IMR-90 (cell line): ENCODE results near the gene SRC. TPM values are rescaled to one million over a fixed set of nuclear protein-coding genes. Genes with fewer than 3 reads are reported as not detected.

Experiments used
- ATAC-seq: fragments of 200-7000 bp; cut with Tn5 transposase; 2 replicates; pipeline ENCODE4 v1.9.1; 2020; ENCODE audit warnings: low read depth, mild to moderate bottlenecking, moderate library complexity
- BruUV-seq: library from RNA; stranded (reverse); fragments of 400-500 nt; replicated peaks from 2 replicates; lab custom pipeline; 2021; lab: Mats Ljungman, UMichigan
- CTCF ChIA-PET: fragments of 300-600 bp; formaldehyde crosslinking; extraction: SDS; loops from one replicate; lab custom pipeline; 2021; ENCODE audit warnings: antibody characterized with exemption; lab: Yijun Ruan, JAX
- POLR2A ChIA-PET: fragments of 300-600 bp; sonication (Branson Sonifier 250); formaldehyde crosslinking; loops from one replicate; lab custom pipeline; 2022; ENCODE audit warnings: antibody characterized with exemption; ENCODE audit not compliant: unreplicated experiment; lab: Charles Lee
- DNase-seq: peaks from one replicate; pipeline ENCODE4 v3.0.0; 2013
- H2AFZ ChIP-seq: replicated peaks from 2 replicates; pipeline ENCODE3; 2013; ENCODE audit warnings: low read length, mild to moderate bottlenecking; ENCODE audit not compliant: poor library complexity
- H2AK5ac ChIP-seq: 2 replicates; pipeline ENCODE4 v1.6.1; 2013; ENCODE audit warnings: low read depth, low read length, inconsistent platforms
- H2AK9ac ChIP-seq: replicated peaks from 2 replicates; pipeline ENCODE3; 2013; ENCODE audit warnings: mild to moderate bottlenecking, low read depth, low read length, moderate library complexity; ENCODE audit not compliant: poor library complexity
- H2BK120ac ChIP-seq: 2 replicates; pipeline ENCODE4 v1.6.1; 2013; ENCODE audit warnings: low read depth, low read length, inconsistent platforms
- H2BK15ac ChIP-seq: 3 replicates; pipeline ENCODE4 v1.6.1; 2013; ENCODE audit warnings: low read depth, low read length, inconsistent platforms
- H2BK20ac ChIP-seq: 2 replicates; pipeline ENCODE4 v1.6.1; 2013; ENCODE audit warnings: low read depth, mild to moderate bottlenecking, inconsistent platforms, low read length, moderate library complexity
- H2BK5ac ChIP-seq: 2 replicates; pipeline ENCODE4 v1.6.1; 2013; ENCODE audit warnings: mild to moderate bottlenecking, low read depth, low read length, inconsistent platforms; ENCODE audit not compliant: poor library complexity, severe bottlenecking
- H3K14ac ChIP-seq: replicated peaks from 2 replicates; pipeline ENCODE4 v1.6.1; 2013; ENCODE audit warnings: low read depth, low read length, inconsistent platforms
- H3K18ac ChIP-seq: 2 replicates; pipeline ENCODE4 v1.6.1; 2013; ENCODE audit warnings: low read depth, low read length, control low read depth
- H3K23ac ChIP-seq: 2 replicates; pipeline ENCODE4 v1.6.1; 2013; ENCODE audit warnings: low read depth, low read length, inconsistent platforms
- H3K27ac ChIP-seq: 2 replicates; pipeline ENCODE4 v1.5.1; 2013; ENCODE audit warnings: mild to moderate bottlenecking, control low read depth, low read length; ENCODE audit not compliant: insufficient read depth
- H3K27me3 ChIP-seq: 2 replicates; pipeline ENCODE4 v1.6.1; 2013; ENCODE audit warnings: low read length; ENCODE audit not compliant: control insufficient read depth, insufficient read depth
- H3K36me3 ChIP-seq: 2 replicates; pipeline ENCODE4 v1.6.1; 2013; ENCODE audit warnings: low read length, mixed read lengths; ENCODE audit not compliant: control insufficient read depth, insufficient read depth
- H3K4ac ChIP-seq: 2 replicates; pipeline ENCODE4 v1.6.1; 2013; ENCODE audit warnings: low read depth, low read length, inconsistent platforms
- H3K4me1 ChIP-seq: 2 replicates; pipeline ENCODE4 v1.6.1; 2013; ENCODE audit warnings: low read length, mixed read lengths; ENCODE audit not compliant: control insufficient read depth, insufficient read depth
- H3K4me2 ChIP-seq: 2 replicates; pipeline ENCODE4 v1.6.1; 2013; ENCODE audit warnings: low read depth, mild to moderate bottlenecking, control low read depth, low read length, moderate library complexity
- H3K4me3 ChIP-seq: 2 replicates; pipeline ENCODE4 v1.5.1; 2013; ENCODE audit warnings: low read depth, mild to moderate bottlenecking, control low read depth, low read length, moderate library complexity; ENCODE audit not compliant: insufficient read depth
- H3K56ac ChIP-seq: 2 replicates; pipeline ENCODE4 v1.6.1; 2013; ENCODE audit warnings: low read length, inconsistent platforms; ENCODE audit not compliant: insufficient read depth; ENCODE audit errors: extremely low read depth
- H3K79me1 ChIP-seq, 2 experiments: 2 replicates each; pipeline ENCODE4 v1.6.1; 2013; ENCODE audit warnings: low read length in 2 of 2, inconsistent platforms in 1 of 2, low read depth in 1 of 2
- H3K9ac ChIP-seq: 2 replicates; pipeline ENCODE4 v1.6.1; 2013; ENCODE audit warnings: low read depth, low read length, control low read depth
- H3K9me1 ChIP-seq: 2 replicates; pipeline ENCODE4 v1.6.1; 2013; ENCODE audit warnings: low read length, inconsistent platforms; ENCODE audit not compliant: insufficient read depth
- H3K9me3 ChIP-seq: 2 replicates; pipeline ENCODE4 v1.6.1; 2013; ENCODE audit warnings: low read length; ENCODE audit not compliant: control insufficient read depth, insufficient read depth
- H4K20me1 ChIP-seq: 2 replicates; pipeline ENCODE4 v1.6.1; 2013; ENCODE audit warnings: low read length, inconsistent platforms; ENCODE audit not compliant: insufficient read depth
- H4K5ac ChIP-seq: 2 replicates; pipeline ENCODE4 v1.6.1; 2013; ENCODE audit warnings: mild to moderate bottlenecking, low read depth, low read length, control low read depth
- H4K8ac ChIP-seq, 2 experiments: 2 replicates each; pipeline ENCODE4 v1.6.1; 2013; ENCODE audit warnings: low read depth in 2 of 2, low read length in 2 of 2, control low read depth in 1 of 2, inconsistent platforms in 1 of 2
- H4K91ac ChIP-seq: 2 replicates; pipeline ENCODE4 v1.6.1; 2013; ENCODE audit warnings: low read depth, low read length, inconsistent platforms; ENCODE audit not compliant: insufficient read depth
- BHLHE40 ChIP-seq: fragments of 150-350 bp; IDR thresholded peaks from 2 replicates; pipeline ENCODE4 v1.6.1; 2016; ENCODE audit warnings: mild to moderate bottlenecking, low read depth, low read length
- CEBPB ChIP-seq: IDR thresholded peaks from 2 replicates; pipeline ENCODE4 v1.6.1; 2012; ENCODE audit warnings: low read depth, low read length, improper control_type of control experiment
- CHD1 ChIP-seq: IDR thresholded peaks from 2 replicates; pipeline ENCODE4 v1.6.1; 2012; ENCODE audit warnings: low read depth, low read length, improper control_type of control experiment
- FOS ChIP-seq: fragments of 150-350 bp; IDR thresholded peaks from 2 replicates; pipeline ENCODE4 v1.6.1; 2016; ENCODE audit warnings: low read depth, low read length
- MAFK ChIP-seq: IDR thresholded peaks from 2 replicates; pipeline ENCODE4 v1.6.1; 2012; ENCODE audit warnings: low read depth, low read length, improper control_type of control experiment
- MAZ ChIP-seq: IDR thresholded peaks from 2 replicates; pipeline ENCODE4 v1.6.1; 2012; ENCODE audit warnings: low read depth, mild to moderate bottlenecking, low read length, improper control_type of control experiment, moderate library complexity, borderline replicate concordance
- MXI1 ChIP-seq: IDR thresholded peaks from 2 replicates; pipeline ENCODE4 v1.6.1; 2012; ENCODE audit warnings: low read depth, mild to moderate bottlenecking, low read length, moderate library complexity, borderline replicate concordance
- NFE2L2 ChIP-seq: fragments of 150-350 bp; IDR thresholded peaks from 2 replicates; pipeline ENCODE4 v1.6.1; 2016; ENCODE audit warnings: low read depth, mild to moderate bottlenecking, low read length
- RAD21 ChIP-seq: IDR thresholded peaks from 2 replicates; pipeline ENCODE4 v1.6.1; 2012; ENCODE audit warnings: low read length, improper control_type of control experiment
- RCOR1 ChIP-seq: IDR thresholded peaks from 2 replicates; pipeline ENCODE4 v1.6.1; 2012; ENCODE audit warnings: mild to moderate bottlenecking, low read length, improper control_type of control experiment; ENCODE audit not compliant: insufficient replicate concordance
- RFX5 ChIP-seq: IDR thresholded peaks from 2 replicates; pipeline ENCODE4 v1.8.0; 2012; ENCODE audit warnings: low read depth, mild to moderate bottlenecking, low read length, moderate library complexity
- SMC3 ChIP-seq: fragments of 150-350 bp; IDR thresholded peaks from 2 replicates; pipeline ENCODE4 v1.6.1; 2016; ENCODE audit warnings: low read depth, mild to moderate bottlenecking, antibody characterized with exemption, low read length, moderate library complexity
- WGBS, 2 experiments: methylation state at CpG; one replicate each; pipeline versions ENCODE4 v1.1.5 to v1.1.7; 2013; ENCODE audit warnings: missing lambda C conversion rate in 2 of 2; ENCODE audit not compliant: insufficient read length in 1 of 2; ENCODE audit errors: extremely low coverage in 2 of 2; 5-methylcytosine and 5-hydroxymethylcytosine counted together
- dilution Hi-C: fragments of 300-500 bp; cut with HindIII; formaldehyde crosslinking; loops from one replicate; pipeline ENCODE4 v1.14.3; 2018; ENCODE audit warnings: low sequenced_read_pairs; ENCODE audit not compliant: unreplicated experiment
- in situ Hi-C: fragments of 300-500 bp; cut with MboI; formaldehyde crosslinking; loops from 3 replicates; pipeline ENCODE4 v1.14.3; 2019; ENCODE audit warnings: low sequenced_read_pairs, inconsistent platforms, mixed read lengths
- intact Hi-C: fragments of 100-400 bp; cut with micrococcal nuclease; formaldehyde crosslinking; loops from 2 replicates; pipeline ENCODE4 v1.10.0; 2022
- polyA plus RNA-seq, 3 experiments: library from polyadenylated mRNA; depleted of rRNA; stranded (reverse); fragments of >200 nt; gene quantifications; 2 replicates each; pipeline ENCODE4 v1.2.3, GENCODE V29; 2012; ENCODE audit warnings: low replicate concordance in 1 of 3
- total RNA-seq: library from RNA; depleted of rRNA; stranded (reverse); fragments of >200 nt; gene quantifications from 2 replicates; pipeline ENCODE4 v1.2.3, GENCODE V29; 2012
- TF ChIP-seq, protein P1 (sequence below): conservative IDR thresholded peaks from 2 replicates; pipeline ENCODE4 v1.5.1; 2012; ENCODE audit warnings: mild to moderate bottlenecking, low read depth, low read length, improper control_type of control experiment
- TF ChIP-seq, protein P2 (sequence below): fragments of 150-350 bp; IDR thresholded peaks from 2 replicates; pipeline ENCODE4 v1.6.1; 2017; ENCODE audit warnings: mild to moderate bottlenecking, antibody characterized with exemption, low read length, low read depth

The SRC gene
- total and polyA plus RNA-seq, 2 of the 4 experiments (the other 2 are of a cell fraction), result 7.0 to 24.2 TPM

DNA sequence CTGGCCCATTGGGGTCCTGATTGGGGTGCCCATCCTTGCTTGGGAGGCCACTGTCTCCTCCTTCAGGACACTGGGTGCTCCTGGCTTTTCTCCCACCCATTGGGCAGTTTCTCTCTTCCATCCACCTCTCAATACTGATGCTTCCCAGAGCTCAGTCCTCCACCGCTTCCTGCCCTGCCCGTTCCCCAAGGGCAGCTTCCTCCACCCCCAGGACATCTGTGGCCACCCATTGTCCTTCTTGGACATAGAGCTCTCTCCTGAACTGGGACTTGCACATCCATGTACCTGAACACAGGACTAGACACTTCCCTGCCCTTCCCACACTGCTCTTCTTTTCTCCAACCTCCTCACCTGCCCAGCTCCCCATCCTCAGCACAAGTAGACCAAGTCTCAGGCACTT lies 105.7 kb downstream of the SRC start:
- H4K91ac ChIP-seq, result no peak overlapping the region
- H3K36me3 ChIP-seq, result no peaks in the 10 kb centered on the region
- H3K79me1 ChIP-seq, result no peaks in the 10 kb centered on the region
- in situ Hi-C loops, result no loop called here
- peaks cover 44% of the 10 kb centered on the region for H3K27me3 ChIP-seq
- H3K9ac ChIP-seq, result no peak overlapping the region
- CTCF ChIA-PET, result no interaction called here
- dilution Hi-C loops, result no loop called here
- H4K20me1 ChIP-seq, result no peaks in the 10 kb centered on the region
- BruUV-seq, result no TSS peak
- H2BK120ac ChIP-seq, result no peak overlapping the region
- no peak overlapping the region for H2AK9ac ChIP-seq
- H3K4me2 ChIP-seq, result no peak overlapping the region
- H3K14ac ChIP-seq, result no peak overlapping the region
- TF ChIP-seq FOS, result no peak
- no peak for TF ChIP-seq BHLHE40
- no peak for TF ChIP-seq MAFK
- no peak for TF ChIP-seq RCOR1
- TF ChIP-seq SMC3, result no peak
- TF ChIP-seq, protein P1, sequence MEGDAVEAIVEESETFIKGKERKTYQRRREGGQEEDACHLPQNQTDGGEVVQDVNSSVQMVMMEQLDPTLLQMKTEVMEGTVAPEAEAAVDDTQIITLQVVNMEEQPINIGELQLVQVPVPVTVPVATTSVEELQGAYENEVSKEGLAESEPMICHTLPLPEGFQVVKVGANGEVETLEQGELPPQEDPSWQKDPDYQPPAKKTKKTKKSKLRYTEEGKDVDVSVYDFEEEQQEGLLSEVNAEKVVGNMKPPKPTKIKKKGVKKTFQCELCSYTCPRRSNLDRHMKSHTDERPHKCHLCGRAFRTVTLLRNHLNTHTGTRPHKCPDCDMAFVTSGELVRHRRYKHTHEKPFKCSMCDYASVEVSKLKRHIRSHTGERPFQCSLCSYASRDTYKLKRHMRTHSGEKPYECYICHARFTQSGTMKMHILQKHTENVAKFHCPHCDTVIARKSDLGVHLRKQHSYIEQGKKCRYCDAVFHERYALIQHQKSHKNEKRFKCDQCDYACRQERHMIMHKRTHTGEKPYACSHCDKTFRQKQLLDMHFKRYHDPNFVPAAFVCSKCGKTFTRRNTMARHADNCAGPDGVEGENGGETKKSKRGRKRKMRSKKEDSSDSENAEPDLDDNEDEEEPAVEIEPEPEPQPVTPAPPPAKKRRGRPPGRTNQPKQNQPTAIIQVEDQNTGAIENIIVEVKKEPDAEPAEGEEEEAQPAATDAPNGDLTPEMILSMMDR, result no peak
- TF ChIP-seq MXI1, result no peak
- TF ChIP-seq MAZ, result no peak
- TF ChIP-seq CEBPB, result no peak
- TF ChIP-seq NFE2L2, result no peak
- TF ChIP-seq, protein P2, sequence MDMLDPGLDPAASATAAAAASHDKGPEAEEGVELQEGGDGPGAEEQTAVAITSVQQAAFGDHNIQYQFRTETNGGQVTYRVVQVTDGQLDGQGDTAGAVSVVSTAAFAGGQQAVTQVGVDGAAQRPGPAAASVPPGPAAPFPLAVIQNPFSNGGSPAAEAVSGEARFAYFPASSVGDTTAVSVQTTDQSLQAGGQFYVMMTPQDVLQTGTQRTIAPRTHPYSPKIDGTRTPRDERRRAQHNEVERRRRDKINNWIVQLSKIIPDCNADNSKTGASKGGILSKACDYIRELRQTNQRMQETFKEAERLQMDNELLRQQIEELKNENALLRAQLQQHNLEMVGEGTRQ, result no peak
- TF ChIP-seq CHD1, result no peak
- TF ChIP-seq RAD21, result no peak
- TF ChIP-seq RFX5, result no peak
- H3K9me3 ChIP-seq, result peaks cover 13% of the 10 kb centered on the region
- H2BK15ac ChIP-seq, result no peak overlapping the region
- no peak overlapping the region for H2AK5ac ChIP-seq
- no peak overlapping the region for H4K8ac ChIP-seq
- H3K23ac ChIP-seq, result no peak overlapping the region
- no peaks in the 10 kb centered on the region for H3K9me1 ChIP-seq
- no peaks in the 10 kb centered on the region for H3K4me1 ChIP-seq
- H3K27ac ChIP-seq, result no peak overlapping the region
- H2BK20ac ChIP-seq, result no peak overlapping the region
- no peak overlapping the region for H3K4ac ChIP-seq
- H3K56ac ChIP-seq, result no peak overlapping the region
- no peak overlapping the region for H3K18ac ChIP-seq
- H4K5ac ChIP-seq, result no peak overlapping the region
- 70% methylated on average over 2 of the region's 2 CpGs; no CpG with 5 or more reads in 1 of the 2 experiments for WGBS, 2 experiments
- intact Hi-C loops, result no loop called here
- no peak overlapping the region for H2AFZ ChIP-seq
- no peak for DNase-seq
- ATAC-seq, result no peak
- H3K4me3 ChIP-seq, result no peak overlapping the region
- no peak overlapping the region for H2BK5ac ChIP-seq
- POLR2A ChIA-PET, result no interaction called here
